ENCODE data around the gene CHAC1.
"Not testable (repeated sequence)": the region's sequence is repeated elsewhere in the genome, so short reads cannot be mapped to it uniquely, and the experiment has no call there.

CHAC1 gene

DNA sequence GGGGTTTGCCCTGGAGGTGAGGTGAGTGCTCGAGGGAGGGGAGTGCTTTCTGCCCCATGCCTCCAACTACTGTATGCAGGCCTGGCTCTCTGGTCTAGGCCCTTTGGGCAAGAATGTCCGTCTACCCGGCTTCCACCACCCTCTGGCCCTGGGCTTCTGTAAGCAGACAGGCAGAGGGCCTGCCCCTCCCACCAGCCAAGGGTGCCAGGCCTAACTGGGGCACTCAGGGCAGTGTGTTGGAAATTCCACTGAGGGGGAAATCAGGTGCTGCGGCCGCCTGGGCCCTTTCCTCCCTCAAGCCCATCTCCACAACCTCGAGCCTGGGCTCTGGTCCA, 14.8 kb upstream of the CHAC1 start:
- DNase-seq = no peak

DNA sequence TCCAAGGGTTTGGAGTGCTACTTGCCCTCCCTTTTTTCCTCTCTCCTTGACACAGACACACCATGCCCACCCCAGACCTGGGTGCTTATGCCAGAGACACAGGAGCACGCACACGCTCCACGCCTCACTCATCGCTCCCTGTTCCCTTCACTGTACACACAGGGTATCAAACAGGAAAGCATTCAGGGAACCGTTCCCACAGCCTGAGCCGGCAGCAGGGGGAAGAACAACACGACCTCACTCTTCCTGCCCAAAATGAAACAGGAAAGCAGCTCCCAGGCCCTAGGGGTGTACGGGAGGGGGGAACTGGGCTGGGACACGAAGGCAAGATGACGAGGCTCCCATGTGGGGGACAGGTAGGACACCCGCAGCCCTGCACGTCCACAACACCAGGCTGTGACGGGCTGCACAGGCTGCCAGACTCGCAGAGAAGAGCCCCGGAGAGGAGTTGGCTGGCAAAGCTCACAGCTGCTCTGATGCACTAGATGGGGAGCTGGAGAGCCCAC, 12.9 kb upstream of the CHAC1 start:
- no peak for DNase-seq

DNA sequence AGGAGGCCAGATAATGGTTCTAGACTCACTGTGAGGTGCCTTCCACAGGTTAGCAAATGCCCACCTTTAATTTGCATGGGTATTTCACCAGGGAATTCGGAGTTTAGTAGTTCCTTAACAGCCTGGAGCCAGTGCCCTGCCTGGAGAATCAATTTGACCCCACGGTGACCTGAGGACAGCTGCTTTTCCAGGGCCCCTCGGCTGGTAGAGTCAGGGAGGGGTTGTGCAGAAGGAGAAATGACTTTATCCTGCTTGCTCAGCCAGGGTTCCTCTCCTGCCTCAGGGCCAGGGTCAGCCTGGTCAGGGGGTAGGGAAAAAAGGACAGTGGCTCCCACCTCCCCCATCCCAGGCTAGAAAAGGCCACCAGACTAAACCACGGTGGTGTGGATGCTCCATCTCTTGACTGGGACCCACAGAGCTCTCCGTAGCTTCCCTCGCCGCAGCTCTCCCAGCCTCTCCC, 12.2 kb upstream of the CHAC1 start:
- no peak for DNase-seq

DNA sequence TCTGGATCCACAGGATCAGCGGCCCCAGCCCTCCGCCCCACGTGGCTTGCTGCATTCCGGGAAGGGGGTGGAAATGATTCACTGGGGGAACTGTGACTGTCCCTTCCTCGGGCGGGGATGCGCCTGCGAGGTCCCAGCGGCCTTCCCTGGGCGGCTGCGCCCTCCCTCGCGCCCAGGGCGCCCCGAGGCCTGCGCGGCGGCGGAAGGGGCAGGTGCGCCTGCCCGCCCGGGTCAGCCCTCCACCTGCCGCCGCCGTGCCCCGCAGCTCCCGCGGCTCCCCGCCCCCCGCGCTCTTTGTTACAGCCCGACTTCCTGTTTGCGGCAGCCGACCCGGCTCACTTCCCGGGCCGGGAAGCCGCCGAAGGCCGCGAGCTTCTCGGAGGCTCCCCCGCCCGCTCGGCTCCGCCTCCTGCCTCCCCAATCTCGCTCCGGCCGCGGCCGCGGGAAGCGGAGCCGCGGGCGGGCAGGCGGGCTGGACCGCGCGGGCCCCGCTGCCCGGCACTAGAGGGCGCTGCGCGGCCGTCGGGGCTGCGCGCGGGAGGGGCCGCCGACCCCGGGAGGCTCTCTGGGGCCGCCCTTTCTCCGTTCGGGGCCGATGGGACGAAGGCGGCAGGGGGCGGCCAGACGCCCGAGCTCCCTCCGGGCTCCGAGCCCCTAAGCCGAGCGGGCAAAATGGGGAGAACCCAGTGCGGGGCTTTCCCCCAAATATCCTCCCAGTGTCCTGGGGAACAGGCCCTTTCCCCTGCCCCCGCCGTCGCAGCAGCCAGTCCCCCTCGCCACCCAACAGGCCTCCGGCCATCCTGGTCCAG, 11.5 kb upstream of the CHAC1 start:
- no peak for DNase-seq

DNA sequence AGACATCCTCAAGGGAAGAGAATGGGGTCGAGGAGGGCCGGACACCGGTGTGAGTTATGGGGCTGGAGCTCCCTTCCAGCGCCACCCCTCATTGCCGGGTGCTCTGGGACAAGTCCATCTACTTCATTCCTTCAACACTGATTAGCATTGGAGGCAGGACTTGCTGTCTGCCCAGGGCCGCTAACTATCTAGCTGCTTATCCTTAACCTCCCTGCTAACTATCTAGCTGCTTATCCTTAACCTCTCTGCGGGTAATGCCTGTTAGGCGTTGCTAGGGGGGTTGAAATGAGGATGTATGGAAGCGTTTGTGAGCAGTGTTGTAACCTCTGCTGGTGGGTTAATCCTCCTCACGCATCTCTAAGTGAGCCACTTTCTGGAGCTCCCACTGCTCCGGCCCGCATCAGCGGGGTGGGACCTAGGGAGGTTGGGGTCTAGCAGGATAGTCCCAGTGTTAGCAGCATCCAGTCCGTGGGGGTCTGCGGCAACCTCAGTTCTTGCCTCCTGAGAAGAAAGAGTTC, 10.9 kb upstream of the CHAC1 start:
- DNase-seq = no peak

DNA sequence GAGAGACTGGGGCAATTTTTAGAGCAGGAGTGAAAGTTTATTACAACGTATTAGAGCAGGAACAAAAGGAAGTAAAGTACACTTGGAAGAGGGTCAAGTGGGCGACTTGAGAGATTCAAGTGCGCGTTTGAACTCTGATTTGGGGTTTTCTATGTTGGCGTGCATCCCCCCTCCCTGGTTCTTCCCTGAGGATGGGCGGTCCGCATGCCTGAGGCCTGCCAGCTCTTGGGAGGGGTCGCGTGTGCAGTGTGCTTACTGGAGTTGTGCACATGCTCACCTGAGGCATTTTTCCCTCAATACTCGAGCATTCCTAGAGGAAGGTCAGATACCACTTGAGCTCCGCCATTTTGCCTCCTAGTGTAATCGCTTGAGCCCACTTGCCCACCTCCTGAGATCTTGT, 10.4 kb upstream of the CHAC1 start:
- DNase-seq = peak; percentile 20

DNA sequence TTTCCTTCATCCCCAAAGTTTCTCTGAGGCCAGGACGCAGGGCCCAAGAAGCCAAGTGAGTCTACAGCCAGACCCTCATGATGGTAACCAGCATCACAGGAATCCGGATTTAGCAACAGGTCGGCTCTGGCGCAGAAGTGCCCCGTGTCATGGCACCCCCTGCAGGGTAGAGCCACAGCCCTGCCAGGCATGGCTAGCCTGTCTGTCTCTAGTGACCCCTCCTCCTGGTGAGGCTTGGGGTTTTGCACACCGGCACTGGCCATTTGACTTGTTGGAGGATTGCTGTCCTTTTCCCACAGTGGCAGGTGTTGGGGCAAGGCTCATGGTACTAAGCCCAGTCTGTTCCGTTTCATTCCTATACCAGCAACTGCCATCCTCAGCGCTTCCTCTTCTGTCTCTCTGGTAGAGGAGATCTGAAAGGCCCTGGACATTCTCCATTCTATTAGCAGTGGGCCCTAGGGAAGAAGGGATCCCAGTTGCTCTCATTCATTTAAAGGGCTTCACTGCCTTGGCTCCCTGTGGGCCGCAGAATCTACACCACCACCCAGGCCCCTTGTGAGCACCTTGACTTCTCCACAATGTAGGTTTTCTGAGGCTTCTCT, 9.4 kb upstream of the CHAC1 start:
- no peak for DNase-seq

DNA sequence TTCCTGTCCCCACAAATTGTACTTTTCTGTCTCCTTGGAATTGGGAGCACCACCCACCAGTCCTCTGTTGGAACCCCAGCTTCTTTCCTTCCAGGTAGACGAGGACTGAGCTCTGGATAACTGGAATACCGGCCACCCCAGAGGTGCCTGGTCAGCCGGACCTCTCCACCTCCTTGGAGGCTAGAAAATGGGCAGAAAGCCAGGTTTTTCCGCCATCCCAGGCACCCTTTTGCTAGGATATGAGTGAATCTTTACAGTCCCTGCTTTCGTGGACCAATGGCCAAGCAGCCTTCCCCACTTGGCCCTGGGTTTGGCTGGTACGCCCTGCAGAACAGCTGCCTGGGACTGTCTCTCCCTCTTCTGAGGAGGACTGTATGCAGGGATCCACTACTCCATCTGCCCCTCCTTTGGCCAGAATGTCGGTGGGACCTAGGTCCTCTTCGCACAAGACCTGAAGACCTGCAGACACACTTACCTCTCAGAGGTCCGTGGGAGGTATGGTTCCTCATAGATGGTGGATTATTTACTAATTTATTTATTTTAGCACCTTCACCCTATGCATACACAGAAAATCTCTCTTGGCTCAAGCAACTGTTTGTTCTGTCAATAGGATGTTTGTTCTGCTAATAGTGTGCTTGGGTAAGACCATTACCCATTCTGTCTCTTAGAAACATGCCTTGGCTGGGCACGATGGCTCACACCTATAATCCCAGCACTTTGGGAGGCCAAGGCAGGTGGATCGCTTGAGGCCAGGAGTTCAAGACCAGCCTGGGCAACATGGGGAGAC, 8.6 kb upstream of the CHAC1 start:
- no peak for DNase-seq

DNA sequence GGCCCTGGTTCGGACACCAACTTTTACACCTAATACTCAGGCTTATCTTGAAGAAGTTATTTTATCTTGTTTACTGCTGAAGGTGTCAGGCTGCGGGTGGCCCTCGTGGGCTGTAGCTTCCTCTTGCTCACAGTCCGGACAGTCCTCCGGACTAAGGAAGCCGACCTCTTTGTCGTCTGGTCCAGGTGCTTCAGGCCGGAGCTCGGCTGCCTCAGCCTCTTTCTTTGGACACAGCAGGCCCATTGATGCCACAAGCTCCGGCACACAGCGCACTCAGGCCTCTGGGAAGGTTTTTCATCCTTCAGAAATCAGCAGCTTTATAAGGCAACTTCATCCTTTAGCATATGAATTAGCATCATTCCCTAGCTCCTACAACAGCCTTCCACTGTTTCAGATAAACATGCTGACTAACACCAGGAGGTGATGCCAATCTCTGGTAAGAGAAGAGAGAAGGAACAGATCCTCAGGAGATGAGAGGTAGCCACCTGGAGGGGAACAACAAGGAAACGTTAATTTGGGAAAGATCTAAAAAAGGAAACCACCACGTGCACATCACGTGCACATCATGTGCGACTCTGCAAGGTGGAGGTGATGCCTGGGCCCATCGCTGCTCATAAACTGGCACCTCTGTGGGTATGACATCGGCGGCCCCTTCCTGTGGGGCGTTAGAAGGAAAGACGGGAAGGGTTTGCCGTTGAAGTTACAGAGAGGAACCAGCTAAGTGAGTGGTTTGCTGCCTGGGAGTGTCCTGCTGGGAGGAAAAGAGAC, 4.4 kb upstream of the CHAC1 start:
- no peak for DNase-seq

DNA sequence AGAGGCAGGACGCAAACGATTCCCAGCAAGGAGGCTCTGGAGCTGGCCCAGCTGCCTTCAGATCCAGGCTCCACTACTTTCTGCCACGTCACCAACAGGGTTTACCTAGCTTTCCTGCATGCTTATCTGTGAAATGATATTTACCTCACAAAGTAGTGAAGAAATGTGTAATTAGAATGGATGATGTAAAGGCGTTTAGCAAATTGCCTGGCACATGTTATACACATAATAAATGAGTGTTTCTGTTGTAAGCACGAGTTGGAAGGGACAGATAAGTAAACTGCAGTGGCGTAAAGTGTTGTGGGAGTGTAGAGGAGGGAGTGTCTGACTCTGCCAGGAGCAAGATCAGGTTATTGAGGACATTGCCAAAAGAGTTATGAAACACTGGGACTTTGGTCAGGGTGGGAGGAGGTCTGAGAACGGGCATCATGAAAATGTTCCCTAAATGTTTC, 3.5 kb upstream of the CHAC1 start:
- no peak for DNase-seq

DNA sequence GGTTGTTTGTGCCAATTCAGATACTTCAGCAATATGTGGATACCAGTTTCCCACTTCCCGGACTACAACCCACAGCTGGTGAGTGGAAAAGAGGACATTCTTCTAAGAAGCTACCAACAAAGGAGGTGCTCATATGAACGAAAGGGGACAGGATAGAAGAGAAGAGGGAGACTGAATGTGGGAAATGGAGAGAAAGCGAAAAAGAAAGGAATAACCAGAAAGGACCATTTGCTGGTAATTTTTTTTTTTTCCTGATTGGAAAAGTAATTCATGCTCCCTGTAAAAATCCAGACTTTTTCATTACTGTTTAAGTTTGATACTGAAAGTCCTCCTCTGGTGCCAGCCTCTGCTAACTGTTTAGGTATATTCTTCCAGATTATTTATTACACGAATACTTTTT, 1.5 kb upstream of the CHAC1 start:
- no peak for DNase-seq

DNA sequence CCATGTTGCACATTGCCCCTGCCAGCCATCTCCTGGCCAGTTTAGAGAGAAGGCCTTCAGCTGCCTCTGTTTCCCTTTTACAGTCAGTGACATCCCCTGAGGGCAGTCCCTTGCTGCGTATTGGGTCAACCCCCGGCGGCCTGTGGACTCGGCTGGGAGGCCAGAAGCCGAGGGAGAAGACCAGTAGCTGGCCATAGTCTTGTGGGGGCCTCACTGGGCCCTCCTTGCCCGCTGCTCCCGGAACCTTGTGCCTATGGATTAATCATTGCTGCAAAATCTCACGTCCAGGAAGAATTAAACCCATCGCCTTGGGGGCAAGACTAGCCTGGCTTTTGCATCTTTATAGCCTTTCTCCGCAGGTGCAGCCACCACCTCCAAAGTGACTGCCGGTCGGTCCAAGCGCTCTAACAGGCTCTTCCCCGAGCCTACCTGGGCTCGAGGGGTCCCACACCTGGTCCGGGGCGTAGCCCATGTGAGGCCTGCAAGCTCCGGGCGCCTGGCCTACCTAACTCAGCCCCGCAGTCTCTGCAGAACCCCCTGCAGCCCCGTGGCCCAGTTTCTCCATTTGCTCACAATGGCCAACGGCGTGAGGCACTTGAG, 870 bp upstream of the CHAC1 start:
- DNase-seq = no peak

DNA sequence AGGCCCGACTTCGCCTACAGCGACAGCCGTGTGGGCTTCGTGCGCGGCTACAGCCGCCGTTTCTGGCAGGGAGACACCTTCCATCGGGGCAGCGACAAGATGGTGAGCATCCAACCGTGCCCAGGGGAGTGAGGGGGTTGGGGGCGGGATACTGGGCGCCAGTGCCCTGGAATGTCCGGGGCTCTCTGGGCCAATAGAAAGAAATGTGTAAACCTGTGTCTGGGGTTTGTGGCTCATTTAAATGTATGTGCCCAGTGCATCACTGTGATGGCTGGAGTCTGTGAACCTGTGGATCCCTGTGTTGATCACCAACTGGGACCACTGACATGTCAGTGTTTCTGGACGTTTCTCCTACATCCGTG, 423 bp downstream of the CHAC1 start:
- no peak for DNase-seq

DNA sequence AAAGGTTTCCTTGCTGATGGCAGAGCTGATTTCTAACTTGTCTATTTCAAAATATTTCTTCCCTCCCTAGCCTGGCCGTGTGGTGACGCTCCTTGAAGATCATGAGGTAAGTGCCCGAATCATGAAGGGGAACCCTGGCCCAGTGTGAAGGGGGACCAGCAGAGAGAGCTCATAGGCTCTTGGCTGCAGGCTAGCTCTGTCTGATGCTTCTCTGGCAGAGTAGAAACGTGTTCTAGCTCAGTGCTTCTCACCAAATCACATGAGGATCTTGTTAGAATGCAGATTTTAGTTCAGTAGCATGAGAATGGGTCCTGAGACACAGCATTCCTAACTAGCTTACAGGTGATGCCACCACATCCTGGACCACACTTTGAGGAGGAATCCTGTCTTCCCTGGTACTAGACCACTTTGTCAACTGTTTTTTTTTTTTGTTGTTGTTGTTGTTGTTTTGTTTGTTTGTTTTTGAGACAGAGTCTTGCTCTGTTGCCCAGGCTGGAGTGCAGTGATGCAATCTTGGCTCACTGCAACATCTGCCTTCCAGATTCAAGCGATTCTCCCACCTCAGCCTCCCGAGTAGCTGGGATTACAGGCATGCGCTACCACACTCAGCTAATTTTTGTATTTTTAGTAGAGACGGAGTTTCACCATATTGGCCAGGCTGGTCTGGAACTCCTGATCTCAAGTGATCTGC, 1.0 kb downstream of the CHAC1 start:
- not testable (repeated sequence) for DNase-seq

DNA sequence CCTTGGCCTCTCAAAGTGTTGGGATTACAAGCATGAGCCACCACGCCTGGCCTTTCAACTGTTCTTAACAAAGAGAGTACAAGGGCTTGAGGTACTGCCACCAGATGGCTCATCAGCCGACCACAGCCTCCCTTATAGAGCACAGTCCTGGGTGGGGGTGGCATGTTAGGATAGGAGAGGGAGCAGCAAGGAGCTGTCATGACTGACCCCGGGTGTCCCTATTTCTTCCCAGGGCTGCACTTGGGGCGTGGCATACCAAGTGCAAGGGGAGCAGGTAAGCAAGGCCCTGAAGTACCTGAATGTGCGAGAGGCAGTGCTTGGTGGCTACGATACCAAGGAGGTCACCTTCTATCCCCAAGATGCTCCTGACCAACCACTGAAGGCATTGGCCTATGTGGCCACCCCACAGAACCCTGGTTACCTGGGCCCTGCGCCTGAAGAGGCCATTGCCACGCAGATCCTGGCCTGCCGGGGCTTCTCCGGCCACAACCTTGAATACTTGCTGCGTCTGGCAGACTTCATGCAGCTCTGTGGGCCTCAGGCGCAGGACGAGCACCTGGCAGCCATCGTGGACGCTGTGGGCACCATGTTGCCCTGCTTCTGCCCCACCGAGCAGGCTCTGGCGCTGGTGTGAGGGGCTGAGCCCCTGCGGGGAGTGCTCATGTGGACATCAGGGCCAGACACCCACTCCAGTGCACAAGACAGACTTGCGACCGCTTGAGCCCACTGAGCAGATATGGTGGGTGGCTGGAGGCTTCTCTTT, 2.1 kb downstream of the CHAC1 start:
- DNase-seq = no peak

DNA sequence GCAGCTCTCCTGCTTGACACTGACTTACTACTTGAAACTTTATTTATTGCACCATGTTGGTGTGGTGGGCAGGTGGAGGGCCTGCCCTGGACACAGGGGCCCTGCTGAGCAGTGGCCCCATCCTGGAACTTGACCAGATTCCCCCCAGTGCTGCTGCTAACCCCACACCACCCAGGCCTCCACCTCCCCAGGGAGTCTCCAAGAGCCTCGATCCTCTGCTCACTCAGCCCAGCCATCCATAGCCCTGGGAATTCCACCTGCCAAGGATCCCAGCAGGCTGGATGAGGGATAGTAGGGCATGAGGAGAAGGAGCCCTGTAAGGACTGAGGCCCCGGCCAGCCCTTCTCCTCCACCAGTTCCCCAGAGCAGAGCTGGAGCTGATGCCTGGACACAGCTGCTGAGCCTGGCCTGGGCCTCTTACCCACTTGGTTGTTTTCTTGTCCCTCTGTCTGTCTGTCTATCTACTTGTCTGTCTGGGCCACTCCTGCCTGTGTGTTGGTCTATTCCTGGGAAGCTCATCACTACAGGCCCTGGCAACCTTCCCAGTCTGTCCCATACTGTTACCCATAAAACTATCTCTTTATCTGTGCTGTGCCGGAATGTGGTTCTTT, 2.8 kb downstream of the CHAC1 start:
- no peak for DNase-seq

DNA sequence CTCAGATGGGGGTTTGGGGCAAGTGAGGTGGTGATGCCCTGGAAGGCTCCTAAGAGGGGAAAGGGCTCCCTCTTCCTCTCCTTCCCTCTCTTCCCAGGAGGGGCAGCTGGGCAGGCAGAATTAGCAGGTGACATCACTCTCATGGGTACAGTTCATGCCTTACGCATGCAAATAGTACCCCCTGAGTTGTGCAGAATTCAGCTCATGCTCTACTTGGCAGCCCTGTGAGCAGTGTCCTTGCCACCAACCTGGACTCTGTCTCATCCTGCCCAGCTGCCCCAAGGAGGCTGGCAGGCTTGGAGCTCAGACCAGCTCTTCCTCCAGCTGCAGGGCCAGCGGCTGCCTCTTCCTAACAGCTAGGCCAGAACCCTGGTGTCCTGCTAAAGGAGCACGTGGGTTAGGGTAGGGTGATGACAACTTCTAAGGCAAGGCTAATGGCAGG, 3.3 kb downstream of the CHAC1 start:
- DNase-seq = no peak

DNA sequence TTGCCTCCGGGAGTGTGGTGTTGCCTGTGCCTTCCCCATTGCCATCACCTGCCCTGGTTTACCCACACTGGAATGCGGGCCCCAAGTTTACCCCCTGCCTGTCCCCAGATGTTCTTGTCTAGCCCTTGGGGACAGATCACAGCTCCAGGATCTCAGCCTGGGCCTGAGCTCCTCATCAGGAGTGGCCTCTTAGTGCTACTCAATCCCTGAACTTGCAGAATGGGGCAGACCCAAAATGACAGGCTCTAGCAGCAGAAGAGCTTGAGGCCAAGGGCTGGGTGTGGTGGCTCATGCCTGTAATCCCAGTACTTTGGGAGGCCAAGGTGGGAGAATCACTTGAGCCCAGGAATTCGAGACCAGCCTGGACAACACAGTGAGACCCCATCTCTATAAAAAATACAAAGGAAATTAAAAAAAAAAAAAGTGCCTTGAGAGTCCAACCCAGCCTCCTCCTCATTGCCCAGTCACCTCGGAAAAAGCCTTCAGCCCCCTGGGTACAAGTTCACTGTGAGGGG, 3.8 kb downstream of the CHAC1 start:
- DNase-seq = no peak

DNA sequence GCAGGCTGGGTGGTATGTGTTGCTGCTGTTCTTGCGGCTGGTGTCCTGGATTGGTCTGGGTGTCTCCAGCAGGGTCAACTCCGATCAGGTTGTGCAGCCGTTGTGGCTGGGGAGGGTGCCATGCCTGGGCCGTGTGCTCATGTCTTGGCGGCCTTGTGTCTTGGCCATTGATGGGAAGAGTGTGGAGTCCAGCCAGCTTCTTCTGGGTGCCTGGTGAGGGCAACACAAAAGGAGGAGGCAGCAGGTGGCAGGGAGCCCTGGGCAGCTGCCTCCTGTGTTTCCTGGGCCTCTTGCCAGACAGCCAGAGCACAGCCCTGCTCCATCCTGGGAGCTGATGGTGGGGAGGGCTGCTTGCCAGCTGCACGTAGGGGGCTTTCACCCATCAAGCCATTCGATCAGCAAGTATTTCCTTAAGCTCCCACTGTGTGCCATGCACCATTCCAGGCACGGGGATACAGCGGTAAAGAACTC, 4.3 kb downstream of the CHAC1 start:
- DNase-seq = no peak

DNA sequence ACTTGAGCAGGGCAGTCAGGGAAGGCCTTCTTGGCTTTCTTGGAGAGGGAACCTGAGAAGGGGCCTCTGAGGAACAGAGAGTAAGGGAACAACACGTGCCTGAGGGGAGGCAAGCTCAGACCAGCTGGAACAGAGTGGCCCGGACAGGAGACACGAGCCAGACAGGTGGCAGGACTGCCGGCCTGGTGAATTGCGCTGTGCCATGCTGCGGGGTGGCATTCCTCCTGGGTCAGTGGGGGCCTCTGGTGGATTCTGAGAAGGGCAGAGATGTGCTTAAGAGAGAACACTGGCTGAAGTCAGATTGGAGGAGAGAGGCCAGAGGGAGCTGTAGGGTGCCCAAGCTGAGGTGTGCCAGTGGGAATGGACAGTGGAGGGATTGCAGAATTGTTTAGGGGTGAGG, 4.9 kb downstream of the CHAC1 start:
- DNase-seq = no peak

All from DMS79 (cell line).